SK-N-SH (cell line): ENCODE data around the gene CATSPERD. TPM values are rescaled to one million over a fixed set of nuclear protein-coding genes. Genes with fewer than 3 reads are reported as not detected.

Source experiments
- CTCF ChIA-PET: fragments of 300-600, 350-600 bp; formaldehyde crosslinking; extraction: SDS; loops from one replicate; lab custom pipeline; 2021; lab: Yijun Ruan, JAX
- POLR2A ChIA-PET: fragments of 350-600 bp; sonication (Branson Sonifier 250); formaldehyde crosslinking; extraction: SDS; loops from one replicate; lab custom pipeline; 2020; ENCODE audit warnings: antibody characterized with exemption, inconsistent platforms; lab: Yijun Ruan, JAX
- DNase-seq: peaks from one replicate; pipeline ENCODE4 v3.0.0; 2012
- H2AFZ ChIP-seq: fragments of 200-600 bp; sonication (generic); 2 replicates; pipeline ENCODE4 v1.8.1; 2016; ENCODE audit warnings: antibody characterized with exemption, mild to moderate bottlenecking, low read depth
- H3F3A ChIP-seq: fragments of 200-600 bp; sonication (generic); replicated peaks from 2 replicates; pipeline ENCODE3; 2016; ENCODE audit warnings: antibody characterized with exemption, mild to moderate bottlenecking; ENCODE audit not compliant: insufficient read depth
- H3K27ac ChIP-seq, 2 experiments: fragments of 200-500 bp in 1 of 2; fragments of 200-600 bp in 1 of 2; sonication (Bioruptor generic) in 1 of 2; sonication (generic), shearing (Covaris generic) in 1 of 2; 2 replicates each; pipeline versions ENCODE4 v1.5.1 to v1.6.1; 2014 to 2016; ENCODE audit warnings: low read depth in 2 of 2, inconsistent platforms in 1 of 2, low read length in 1 of 2, mild to moderate bottlenecking in 1 of 2, mixed read lengths in 1 of 2
- H3K27me3 ChIP-seq: fragments of 200-600 bp; sonication (generic), shearing (Covaris generic); 2 replicates; pipeline ENCODE4 v1.6.1; 2016; ENCODE audit warnings: mixed run types; ENCODE audit not compliant: insufficient read depth
- H3K36me3 ChIP-seq, 2 experiments: fragments of 200-500 bp in 1 of 2; fragments of 200-600 bp in 1 of 2; sonication (Bioruptor generic) in 1 of 2; sonication (generic) in 1 of 2; replicated peaks in 1 of 2; 2 replicates each; pipeline versions ENCODE3 to v1.5.1; 2014 to 2016; ENCODE audit warnings: low read length in 1 of 2, mild to moderate bottlenecking in 1 of 2; ENCODE audit not compliant: insufficient read depth in 2 of 2, control insufficient read depth in 1 of 2
- H3K4me1 ChIP-seq, 2 experiments: fragments of 200-500 bp in 1 of 2; fragments of 200-600 bp in 1 of 2; sonication (Bioruptor generic) in 1 of 2; sonication (generic), shearing (Covaris generic) in 1 of 2; 2 replicates each; pipeline versions ENCODE4 v1.5.1 to v1.6.1; 2014 to 2016; ENCODE audit warnings: low read depth in 1 of 2, low read length in 1 of 2, mixed run types in 1 of 2; ENCODE audit not compliant: insufficient read depth in 2 of 2, control insufficient read depth in 1 of 2
- H3K4me2 ChIP-seq: fragments of 200-600 bp; sonication (generic), shearing (Covaris generic); 2 replicates; pipeline ENCODE4 v1.6.1; 2017; ENCODE audit warnings: mixed run types
- H3K4me3 ChIP-seq, 2 experiments: fragments of 200-500 bp in 1 of 2; fragments of 200-600 bp in 1 of 2; sonication (Bioruptor generic) in 1 of 2; sonication (generic), shearing (Covaris generic) in 1 of 2; 2 replicates each; pipeline versions ENCODE4 v1.5.1 to v1.8.1; 2014 to 2016; ENCODE audit warnings: low read depth in 2 of 2, inconsistent platforms in 1 of 2, low read length in 1 of 2, mild to moderate bottlenecking in 1 of 2, mixed read lengths in 1 of 2, moderate library complexity in 1 of 2
- H3K79me2 ChIP-seq: fragments of 200-600 bp; sonication (generic); 2 replicates; pipeline ENCODE4 v1.8.1; 2017; ENCODE audit warnings: mild to moderate bottlenecking; ENCODE audit not compliant: insufficient read depth
- H3K9ac ChIP-seq: fragments of 200-600 bp; sonication (generic); 2 replicates; pipeline ENCODE4 v1.6.1; 2017; ENCODE audit warnings: mixed run types
- H3K9me2 ChIP-seq: fragments of 200-600 bp; sonication (generic); 2 replicates; pipeline ENCODE4 v1.6.1; 2017; ENCODE audit warnings: mixed run types
- H3K9me3 ChIP-seq: fragments of 200-600 bp; sonication (generic); 2 replicates; pipeline ENCODE4 v1.6.1; 2017; ENCODE audit warnings: mixed run types, mild to moderate bottlenecking, moderate library complexity
- H4K20me1 ChIP-seq: fragments of 200-600 bp; sonication (generic); 2 replicates; pipeline ENCODE4 v1.6.1; 2017; ENCODE audit warnings: mild to moderate bottlenecking, mixed run types; ENCODE audit not compliant: insufficient read depth
- EP300 ChIP-seq, 2 experiments: IDR thresholded peaks; 2 replicates each; pipeline versions ENCODE4 v1.4.0 to v1.6.1; 2012; ENCODE audit warnings: borderline replicate concordance in 1 of 2, low read depth in 1 of 2, low read length in 1 of 2
- FOSL2 ChIP-seq: IDR thresholded peaks from 2 replicates; pipeline ENCODE4 v1.4.0; 2012; ENCODE audit warnings: low read depth, mild to moderate bottlenecking, moderate library complexity, borderline replicate concordance
- MEF2A ChIP-seq: IDR thresholded peaks from 2 replicates; pipeline ENCODE4 v1.4.0; 2012; ENCODE audit warnings: low read depth, borderline replicate concordance
- MXI1 ChIP-seq: IDR thresholded peaks from 2 replicates; pipeline ENCODE4 v1.6.1; 2012; ENCODE audit warnings: mild to moderate bottlenecking, low read depth, low read length, improper control_type of control experiment
- NRF1 ChIP-seq: IDR thresholded peaks from 2 replicates; pipeline ENCODE4 v1.6.1; 2012; ENCODE audit warnings: low read depth, mild to moderate bottlenecking, low read length
- RAD21 ChIP-seq: IDR thresholded peaks from 2 replicates; pipeline ENCODE4 v1.6.1; 2012; ENCODE audit warnings: mild to moderate bottlenecking, low read length
- REST ChIP-seq: IDR thresholded peaks from 2 replicates; pipeline ENCODE4 v1.6.1; 2012; ENCODE audit warnings: mild to moderate bottlenecking, low read depth, low read length, moderate library complexity
- SIN3A ChIP-seq: IDR thresholded peaks from 2 replicates; pipeline ENCODE4 v1.6.1; 2012; ENCODE audit warnings: low read depth, mild to moderate bottlenecking, low read length, moderate library complexity, borderline replicate concordance
- SMC3 ChIP-seq: IDR thresholded peaks from 2 replicates; pipeline ENCODE4 v1.6.1; 2012; ENCODE audit warnings: low read depth, low read length, improper control_type of control experiment
- TEAD4 ChIP-seq: IDR thresholded peaks from 2 replicates; pipeline ENCODE4 v1.4.0; 2012; ENCODE audit warnings: mild to moderate bottlenecking, borderline replicate concordance; ENCODE audit not compliant: insufficient read depth
- USF2 ChIP-seq: fragments of 150-350 bp; IDR thresholded peaks from 2 replicates; pipeline ENCODE4 v1.6.1; 2017; ENCODE audit warnings: antibody characterized with exemption, low read length, low read depth, borderline replicate concordance
- ZBTB33 ChIP-seq: IDR thresholded peaks from 2 replicates; pipeline ENCODE4 v1.4.0; 2012; ENCODE audit warnings: low read depth, borderline replicate concordance
- WGBS: methylation state at CpG from one replicate; pipeline ENCODE4 v1.1.6; 2017; ENCODE audit warnings: low lambda C conversion rate; 5-methylcytosine and 5-hydroxymethylcytosine counted together
- polyA plus RNA-seq, 3 experiments: library from polyadenylated mRNA; depleted of rRNA; stranded (reverse); fragments of >200 nt; gene quantifications; 2 replicates each; pipeline ENCODE4 v1.2.3, GENCODE V29; 2012

Gene CATSPERD
- polyA plus RNA-seq, 1 of the 3 experiments (the other 2 are of a cell fraction) = not detected

GRCh38 chr19:5806133-5806489 lies 85.7 kb downstream of the CATSPERD start:
- Histone ChIP-seq H3K9ac (no peak overlapping the region), H3K27ac (no peak overlapping the region), H3K36me3 (no peaks in the 10 kb centered on the region), H3K4me3 (no peak overlapping the region; a peak in 1 of 4 replicates), H3K9me2 (no peaks in the 10 kb centered on the region), H3K9me3 (no peaks in the 10 kb centered on the region), H3K4me2 (no peak overlapping the region), H3K4me1 (peaks cover 3 to 19% of the 10 kb centered on the region in 2 experiments; a peak in 1 of 4 replicates), H2AFZ (no peak overlapping the region), H3F3A (no peaks in the 10 kb centered on the region), H4K20me1 (no peaks in the 10 kb centered on the region), H3K27me3 (peaks cover 6% of the 10 kb centered on the region; the same call in 1 of the 2 replicates), H3K79me2 (no peaks in the 10 kb centered on the region)
- POLR2A ChIA-PET = interaction anchor here (1.5 kb wide), 1 partner anchor 22 kb away, joined by 5 read pairs; no protein-coding TSS in a partner anchor
- CTCF ChIA-PET = interaction anchor here (0.8 to 3.7 kb wide), 6 partner anchors 17 to 216 kb away, joined by 3 to 18 read pairs (median 4); no protein-coding TSS in a partner anchor
- DNase-seq = no peak
- 66% methylated on average over 4 of the region's 6 CpGs for WGBS
- TF ChIP-seq MEF2A (no peak), MXI1 (no peak), EP300 (IDR thresholded peaks at IDR 0.05; ENCODE audit: borderline replicate concordance in 1 of 2, low read depth in 1 of 2, low read length in 1 of 2) (no peak), RAD21 (no peak), USF2 (no peak), SMC3 (no peak), ZBTB33 (no peak), TEAD4 (no peak), REST (no peak), SIN3A (no peak), FOSL2 (no peak), NRF1 (no peak)
